Measurements from ENCODE around the gene INTS7. TPM values are rescaled to one million over a fixed set of nuclear protein-coding genes. Genes with fewer than 3 reads are reported as not detected.
"Not testable (repeated sequence)": the region's sequence is repeated elsewhere in the genome, so short reads cannot be mapped to it uniquely, and the experiment has no call there.

The INTS7 gene
- total RNA-seq, 2 experiments from 2014 or later = 27.6 to 29.4 TPM

DNA sequence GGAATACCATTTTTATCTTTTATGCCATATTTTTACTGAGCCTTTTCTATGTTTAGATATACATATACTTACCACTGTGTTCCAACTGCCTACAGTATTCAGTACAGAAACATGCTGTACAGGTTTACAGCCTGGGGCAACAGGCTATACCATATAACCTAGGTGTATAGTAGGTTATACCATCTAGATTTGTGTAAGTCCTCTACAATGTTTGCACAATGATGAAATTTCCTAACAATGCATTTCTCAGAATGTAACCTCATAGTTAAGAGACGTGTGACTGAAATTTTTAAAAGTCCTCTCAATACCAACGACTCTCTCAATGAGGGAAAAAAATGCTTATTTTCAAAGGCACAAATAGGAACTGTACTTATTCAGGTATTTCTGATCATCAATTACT lies 21.7 kb downstream of the INTS7 start:
- DNase-seq = no peak
- Mint-ChIP-seq H3K27ac (no peak overlapping the region), H3K4me3 (no peak overlapping the region), H3K27me3 (no peaks in the 10 kb centered on the region), H3K9me3 (no peaks in the 10 kb centered on the region), H3K4me1 (peaks cover 4% of the 10 kb centered on the region), H3K36me3 (peaks cover 22% of the 10 kb centered on the region)

DNA sequence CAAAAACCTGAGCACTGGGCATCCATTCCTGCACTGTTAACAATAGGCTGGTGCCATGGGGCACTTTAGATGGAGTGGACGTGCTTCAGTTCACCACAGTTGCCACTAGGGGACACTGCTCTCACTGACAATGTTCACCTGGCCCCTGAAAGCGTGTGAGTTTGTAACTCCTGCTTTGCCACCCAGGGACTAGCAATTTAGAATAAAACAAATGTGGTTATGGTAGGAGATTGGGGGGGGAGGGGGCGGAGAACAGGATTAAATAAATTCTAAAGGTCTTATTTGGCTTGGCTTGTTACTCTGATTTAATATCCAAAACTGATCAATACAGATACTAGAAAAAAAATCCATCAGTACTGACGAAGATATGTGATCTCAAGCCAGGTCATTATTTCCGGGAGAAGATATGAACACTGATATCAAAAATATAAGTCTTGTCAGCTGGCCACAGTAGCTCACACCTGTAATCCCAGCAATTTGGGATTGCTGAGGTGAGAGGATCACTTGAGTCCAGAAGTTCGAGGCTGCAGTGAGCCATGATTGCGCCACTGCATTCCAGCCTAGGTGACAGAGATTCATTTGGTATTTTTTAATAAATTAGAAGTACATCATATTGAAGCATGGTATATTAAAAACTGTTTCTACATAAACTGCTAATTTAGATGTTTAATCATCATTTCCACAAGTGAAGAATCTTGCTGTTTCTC lies 23.2 kb downstream of the INTS7 start:
- Mint-ChIP-seq H3K36me3 (peaks cover 21% of the 10 kb centered on the region), H3K9me3 (no peaks in the 10 kb centered on the region), H3K27ac (no peak overlapping the region), H3K4me1 (peaks cover 4% of the 10 kb centered on the region), H3K27me3 (no peaks in the 10 kb centered on the region), H3K4me3 (no peak overlapping the region)
- peak; percentile 47 for DNase-seq

DNA sequence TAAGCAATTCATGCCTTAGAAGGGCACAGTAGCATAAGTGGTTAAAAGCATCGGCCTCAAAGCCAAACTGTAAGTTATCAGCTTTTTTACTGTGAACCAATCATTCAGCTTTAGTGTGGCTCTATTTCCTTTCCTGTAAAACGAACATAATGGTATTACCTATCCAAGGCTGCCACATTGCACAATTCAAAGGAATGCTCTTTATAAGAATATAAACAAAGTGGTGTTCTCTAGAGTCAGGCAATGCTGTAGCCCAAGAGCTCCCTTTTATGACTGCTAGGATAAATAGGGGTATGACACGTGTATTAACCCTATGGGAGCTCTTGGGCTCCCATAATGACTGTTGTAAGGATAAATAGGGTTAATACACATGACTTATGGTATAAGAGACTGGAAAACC lies 25.4 kb downstream of the INTS7 start:
- H3K9me3 Mint-ChIP-seq = no peaks in the 10 kb centered on the region
- peaks cover 15% of the 10 kb centered on the region for H3K36me3 Mint-ChIP-seq
- no peak overlapping the region for H3K27ac Mint-ChIP-seq
- DNase-seq = no peak
- peaks cover 4% of the 10 kb centered on the region for H3K4me1 Mint-ChIP-seq
- no peak overlapping the region for H3K4me3 Mint-ChIP-seq
- no peaks in the 10 kb centered on the region for H3K27me3 Mint-ChIP-seq

DNA sequence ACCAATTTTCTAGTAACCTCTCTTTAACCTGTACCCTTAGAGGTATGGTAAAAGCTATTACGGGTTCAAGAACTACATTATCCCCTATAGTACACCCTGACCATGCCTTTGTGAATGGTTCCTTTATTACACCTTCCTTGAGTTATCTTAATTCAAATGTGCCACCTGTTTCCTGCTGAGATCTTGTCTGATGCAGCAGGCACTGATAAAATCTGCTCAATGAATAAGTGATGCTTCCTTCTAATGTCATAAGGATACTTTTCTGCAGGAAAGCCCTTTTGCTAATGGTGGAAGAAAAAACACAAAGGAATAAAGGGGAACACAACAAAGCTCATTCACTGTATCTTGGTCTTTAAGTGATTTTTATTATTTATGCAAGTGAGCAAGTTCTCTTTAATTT lies 25.8 kb downstream of the INTS7 start:
- Mint-ChIP-seq H3K36me3 (peaks cover 15% of the 10 kb centered on the region), H3K27ac (no peak overlapping the region), H3K9me3 (no peaks in the 10 kb centered on the region), H3K4me3 (no peak overlapping the region), H3K4me1 (peaks cover 4% of the 10 kb centered on the region), H3K27me3 (no peaks in the 10 kb centered on the region)
- no peak for DNase-seq

DNA sequence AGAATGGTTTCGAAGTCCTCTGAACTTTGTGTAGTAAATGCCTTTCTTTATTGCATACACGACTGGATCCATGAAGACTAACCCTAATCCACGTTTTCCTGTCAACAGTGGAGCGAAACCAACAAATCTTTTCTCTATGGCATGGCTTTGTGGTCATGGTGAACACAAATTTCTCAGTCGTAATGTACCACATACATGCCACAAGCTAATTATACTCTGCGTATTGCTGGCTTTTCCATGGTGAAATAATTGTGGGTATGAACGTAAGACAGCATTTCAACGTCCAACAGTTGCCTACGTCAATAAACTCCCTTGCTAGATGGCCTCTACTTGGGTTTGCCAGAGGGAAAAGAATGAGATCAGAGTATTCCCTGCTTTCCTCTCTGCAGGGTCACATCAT lies 27.5 kb downstream of the INTS7 start:
- Mint-ChIP-seq H3K36me3 (peaks cover 16% of the 10 kb centered on the region), H3K4me1 (peaks cover 4% of the 10 kb centered on the region)
- DNase-seq = no peak

DNA sequence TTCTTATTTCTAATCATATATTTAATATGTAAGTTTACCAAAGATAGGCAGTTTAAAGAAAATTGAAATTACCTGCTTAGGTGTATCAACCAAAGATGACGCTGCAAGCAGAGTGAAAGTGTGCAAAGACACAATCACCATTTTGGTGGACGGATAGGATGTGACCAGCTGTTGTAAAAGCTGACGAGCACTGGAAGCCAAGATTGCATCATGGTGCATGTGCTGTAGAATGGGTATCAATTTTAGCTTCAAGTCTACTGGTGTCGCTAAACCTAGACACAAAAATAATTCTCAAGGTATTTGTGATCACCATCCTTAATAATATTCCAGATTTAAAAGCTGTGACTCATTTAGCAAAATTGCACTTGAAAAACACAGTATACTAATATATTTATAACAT lies 28.2 kb downstream of the INTS7 start:
- no peak for DNase-seq
- H3K4me3 Mint-ChIP-seq = no peak overlapping the region
- H3K9me3 Mint-ChIP-seq = no peaks in the 10 kb centered on the region
- H3K27me3 Mint-ChIP-seq = no peaks in the 10 kb centered on the region
- H3K4me1 Mint-ChIP-seq = peaks cover 3% of the 10 kb centered on the region
- no peak overlapping the region for H3K27ac Mint-ChIP-seq
- H3K36me3 Mint-ChIP-seq = peaks cover 22% of the 10 kb centered on the region

More for the DNA sequence above, 27.5 kb downstream of the INTS7 start:
- Mint-ChIP-seq H3K27me3 (no peaks in the 10 kb centered on the region), H3K27ac (no peak overlapping the region), H3K4me3 (no peak overlapping the region), H3K9me3 (no peaks in the 10 kb centered on the region)

DNA sequence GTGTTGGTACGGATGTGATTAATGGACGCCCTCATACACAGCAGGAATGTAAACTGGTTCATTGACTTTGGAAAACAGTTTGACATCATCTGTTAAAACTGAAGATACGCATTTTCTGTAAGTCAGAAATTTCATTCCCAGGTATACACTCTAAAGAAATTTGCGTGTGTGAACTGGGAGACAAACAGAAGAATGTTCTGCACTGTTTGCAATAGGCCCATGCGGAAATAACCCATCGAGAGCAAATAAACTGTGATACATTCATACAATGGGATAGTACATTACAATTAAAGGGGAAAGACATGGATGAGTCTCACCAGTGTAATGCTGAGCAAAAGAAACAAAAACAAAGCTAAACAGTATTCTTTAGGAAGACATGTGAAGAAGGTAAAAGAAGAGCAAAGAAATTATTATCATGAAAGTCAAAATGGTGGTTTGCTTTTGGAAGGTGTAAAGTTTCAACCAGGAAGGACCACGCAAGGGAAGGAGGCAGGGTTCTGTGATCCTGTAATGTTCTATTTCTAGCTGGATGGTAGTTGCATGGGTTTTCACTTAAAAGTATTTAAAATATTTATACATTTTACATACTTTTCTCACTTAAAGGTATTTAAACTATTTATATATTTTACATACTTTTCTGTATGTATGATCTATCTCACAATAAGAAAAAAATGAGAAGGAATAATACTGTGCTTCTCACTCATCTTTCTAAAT lies 30.3 kb downstream of the INTS7 start:
- DNase-seq = no peak
- Mint-ChIP-seq H3K4me3 (no peak overlapping the region), H3K27me3 (no peaks in the 10 kb centered on the region), H3K36me3 (peaks cover 26% of the 10 kb centered on the region), H3K27ac (no peak overlapping the region), H3K9me3 (no peaks in the 10 kb centered on the region), H3K4me1 (no peaks in the 10 kb centered on the region)

DNA sequence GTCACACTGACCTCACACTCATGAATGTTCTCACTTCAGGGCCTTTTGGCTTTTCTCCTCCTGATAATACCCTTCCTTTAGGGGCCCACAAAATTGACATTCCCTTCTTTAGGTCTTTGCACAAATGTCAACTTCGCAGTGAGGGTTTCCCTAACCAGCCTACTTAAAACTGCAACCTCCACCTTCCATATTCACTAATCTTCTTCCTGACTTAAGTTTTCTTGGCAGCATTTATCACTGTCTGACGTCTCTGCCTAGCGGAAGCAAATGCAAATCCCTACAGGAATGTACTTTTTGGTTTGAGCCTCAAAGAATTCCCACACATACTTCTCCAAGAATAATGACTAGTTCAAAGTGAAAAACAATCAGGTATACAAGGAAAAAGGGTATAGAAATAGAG lies 32.8 kb downstream of the INTS7 start:
- Mint-ChIP-seq H3K36me3 (peaks cover 30% of the 10 kb centered on the region), H3K9me3 (no peaks in the 10 kb centered on the region), H3K27ac (no peak overlapping the region), H3K27me3 (no peaks in the 10 kb centered on the region), H3K4me3 (no peak overlapping the region), H3K4me1 (no peaks in the 10 kb centered on the region)
- no peak for DNase-seq

DNA sequence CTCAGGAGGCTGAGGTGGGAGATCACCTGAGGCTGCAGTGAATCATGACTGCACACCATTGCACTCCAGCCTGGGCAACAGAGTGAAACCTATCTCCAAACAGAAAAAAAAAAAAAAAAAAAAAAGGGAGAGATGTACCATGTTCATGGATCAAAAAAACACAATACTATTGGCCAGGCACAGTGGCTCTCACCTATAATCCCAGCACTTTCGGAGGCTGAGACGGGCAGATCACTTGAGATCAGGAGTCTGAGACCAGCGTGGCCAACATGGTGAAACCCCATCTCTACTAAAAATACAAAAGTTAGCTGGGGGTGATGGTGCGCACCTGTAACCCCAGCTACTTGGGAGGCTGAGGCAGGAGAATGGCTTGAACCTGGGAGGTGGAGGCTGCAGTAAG lies 37.9 kb downstream of the INTS7 start:
- DNase-seq, H3K4me3 Mint-ChIP-seq, H3K27me3 Mint-ChIP-seq, H3K9me3 Mint-ChIP-seq, H3K27ac Mint-ChIP-seq, H3K4me1 Mint-ChIP-seq: not testable (repeated sequence)
- H3K36me3 Mint-ChIP-seq = peaks cover 21% of the 10 kb centered on the region

DNA sequence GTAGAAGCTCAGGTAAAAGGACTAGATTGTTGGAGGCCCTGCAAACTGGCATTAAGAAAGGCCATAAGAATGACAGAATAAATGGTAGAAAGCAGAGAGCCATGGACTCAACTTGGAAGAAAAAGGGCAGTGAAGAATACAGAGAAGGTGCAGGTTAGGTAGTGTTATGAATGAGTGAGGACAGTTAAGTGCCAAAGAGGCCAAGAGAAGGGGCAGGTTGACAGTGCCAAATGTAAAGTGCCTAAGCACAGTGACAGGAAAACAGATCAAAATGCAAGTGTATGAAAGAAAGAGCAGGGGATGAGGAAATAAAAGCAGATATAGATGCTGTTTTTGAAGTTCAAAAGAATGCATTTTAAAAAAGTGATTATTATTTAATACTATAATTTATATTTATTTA lies 43.7 kb downstream of the INTS7 start:
- H3K36me3 Mint-ChIP-seq = peaks cover 13% of the 10 kb centered on the region

DNA sequence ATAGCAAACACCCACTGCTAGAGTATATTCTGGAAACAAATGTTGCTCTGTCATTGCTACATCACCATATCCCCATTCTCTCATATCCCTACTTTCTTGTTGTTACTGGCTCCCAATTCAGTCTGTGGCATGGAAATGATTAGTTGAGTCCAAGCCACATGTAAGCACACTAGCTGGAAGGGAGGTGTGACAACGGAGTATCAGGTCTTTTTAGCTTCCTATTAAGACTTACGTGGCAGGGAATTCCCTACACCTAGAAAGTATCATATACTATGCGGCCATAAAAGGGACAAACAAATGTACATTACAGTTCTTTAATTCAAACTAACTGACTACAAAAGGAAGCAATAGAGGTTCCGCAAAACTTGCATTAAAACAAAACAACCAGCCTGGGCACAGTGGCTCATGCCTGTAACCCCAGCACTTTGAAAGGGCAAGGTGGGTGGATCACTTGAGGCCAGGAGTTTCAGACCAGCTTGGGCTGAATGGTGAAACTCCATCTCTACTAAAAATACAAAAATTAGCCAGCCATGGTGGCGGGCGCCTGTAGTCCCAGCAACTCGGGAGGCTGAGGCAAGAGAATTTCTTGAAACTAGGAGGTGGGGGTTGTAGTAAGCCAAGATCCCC lies 48.6 kb downstream of the INTS7 start:
- no peak overlapping the region for H3K27ac Mint-ChIP-seq
- H3K9me3 Mint-ChIP-seq = no peaks in the 10 kb centered on the region
- H3K27me3 Mint-ChIP-seq = no peaks in the 10 kb centered on the region
- no peak overlapping the region for H3K4me3 Mint-ChIP-seq
- peaks cover 7% of the 10 kb centered on the region for H3K4me1 Mint-ChIP-seq
- DNase-seq = no peak
- H3K36me3 Mint-ChIP-seq = peaks cover 26% of the 10 kb centered on the region

More for the DNA sequence above, 43.7 kb downstream of the INTS7 start:
- Mint-ChIP-seq H3K9me3 (no peaks in the 10 kb centered on the region), H3K27ac (no peak overlapping the region), H3K4me3 (no peak overlapping the region), H3K4me1 (peaks cover 5% of the 10 kb centered on the region), H3K27me3 (no peaks in the 10 kb centered on the region)
- DNase-seq = no peak

DNA sequence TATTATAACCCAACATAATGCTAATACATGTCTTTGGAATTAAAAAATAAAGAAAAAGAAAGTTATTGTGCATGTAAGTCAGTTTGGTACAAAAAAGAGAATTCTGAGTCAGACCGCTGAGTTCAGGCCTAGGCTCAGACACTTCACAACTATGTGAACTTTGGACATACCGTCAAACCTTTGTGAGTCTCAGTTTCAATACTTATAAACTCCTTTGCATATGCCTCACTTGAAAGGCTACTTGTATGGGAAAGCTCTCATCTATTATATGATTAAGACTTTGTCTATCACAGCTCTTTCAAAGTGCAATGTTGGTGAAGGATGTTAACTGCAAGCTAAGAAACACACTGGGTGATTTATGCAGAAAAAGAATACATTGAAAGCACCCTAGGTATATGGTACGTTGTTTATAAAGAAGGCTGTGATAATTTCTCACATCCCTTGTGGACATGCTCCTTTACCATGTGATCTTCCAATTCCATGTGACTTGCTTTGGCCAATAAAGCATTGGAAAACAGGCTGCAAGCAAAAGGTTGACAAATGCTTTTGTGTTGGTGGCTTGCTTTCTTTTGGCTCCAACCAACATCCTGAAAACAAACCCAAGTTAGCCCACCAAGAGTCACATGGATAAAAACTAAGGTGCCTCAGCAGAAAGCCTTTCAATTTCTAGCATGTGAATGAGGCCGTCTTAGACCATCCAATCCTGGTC lies 49.6 kb downstream of the INTS7 start:
- Mint-ChIP-seq H3K4me1 (peaks cover 7% of the 10 kb centered on the region), H3K27me3 (no peaks in the 10 kb centered on the region), H3K4me3 (no peak overlapping the region), H3K27ac (no peak overlapping the region), H3K9me3 (no peaks in the 10 kb centered on the region), H3K36me3 (peaks cover 23% of the 10 kb centered on the region)
- no peak for DNase-seq

DNA sequence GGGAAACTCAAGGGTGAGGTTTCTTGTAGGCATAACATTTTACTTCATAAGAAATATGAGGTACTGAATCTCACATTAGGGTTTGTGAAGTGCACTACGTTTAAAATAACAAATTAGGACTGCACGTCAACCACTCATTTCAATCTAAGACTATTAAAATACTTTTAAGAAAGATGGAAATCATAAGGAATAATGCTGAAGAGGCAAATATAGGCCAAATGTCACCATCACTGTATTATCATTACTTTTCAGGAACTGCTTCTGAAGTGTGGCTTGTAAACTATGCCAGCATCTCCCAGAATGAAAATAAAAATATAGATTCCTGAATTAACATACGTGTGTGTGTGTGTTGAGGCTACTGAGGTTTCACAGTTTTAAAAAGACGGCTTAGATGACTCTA lies 56.8 kb downstream of the INTS7 start:
- H3K36me3 Mint-ChIP-seq = peaks cover 25% of the 10 kb centered on the region
- no peak for DNase-seq
- no peaks in the 10 kb centered on the region for H3K4me1 Mint-ChIP-seq
- H3K4me3 Mint-ChIP-seq = no peak overlapping the region
- no peak overlapping the region for H3K27ac Mint-ChIP-seq
- H3K27me3 Mint-ChIP-seq = no peaks in the 10 kb centered on the region
- no peaks in the 10 kb centered on the region for H3K9me3 Mint-ChIP-seq

DNA sequence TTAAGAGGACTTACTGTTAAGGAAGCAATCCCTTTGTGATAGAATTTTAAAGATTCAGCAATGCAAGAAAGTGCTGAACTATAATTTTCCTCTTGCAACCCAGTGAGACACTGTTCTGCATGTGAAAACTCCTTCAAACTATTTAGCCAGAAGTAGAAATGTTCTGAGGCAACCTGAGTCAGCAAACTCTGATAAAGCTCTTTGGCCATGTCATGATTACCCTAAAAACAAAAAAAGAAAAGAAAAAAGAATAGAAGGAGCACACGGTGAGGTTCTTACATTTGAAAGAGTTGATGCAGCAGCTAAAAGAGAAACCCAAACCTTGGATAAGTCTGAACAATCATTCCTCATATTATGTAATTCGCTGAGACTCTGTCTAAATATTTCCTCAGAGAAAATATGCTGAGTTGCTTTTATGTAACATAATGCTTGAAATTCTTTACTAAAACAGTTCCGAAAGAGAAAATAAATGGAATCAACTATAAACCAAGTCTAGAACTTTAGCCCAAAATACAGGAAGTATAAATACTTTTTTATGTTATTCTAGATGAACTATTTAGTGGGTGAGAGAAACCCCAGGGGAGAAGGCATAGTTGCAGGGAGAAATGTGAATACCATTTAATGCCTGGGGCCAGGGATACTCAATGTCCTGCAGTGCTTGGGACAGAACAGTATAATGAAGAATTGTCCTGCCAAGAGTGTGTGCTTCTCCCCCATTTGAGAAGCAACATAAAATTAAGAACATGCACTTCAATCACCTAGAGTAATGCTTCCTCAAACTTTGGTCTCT lies 60.0 kb downstream of the INTS7 start:
- Mint-ChIP-seq H3K9me3 (no peaks in the 10 kb centered on the region), H3K36me3 (peaks cover 19% of the 10 kb centered on the region), H3K4me3 (no peak overlapping the region), H3K27ac (no peak overlapping the region), H3K4me1 (no peaks in the 10 kb centered on the region), H3K27me3 (no peaks in the 10 kb centered on the region)
- no peak for DNase-seq
